Epithelial cell of esophagus (primary cell): ENCODE measurements around the gene FSTL4.

ENCODE experiments used
- DNase-seq: peaks from one replicate; pipeline ENCODE4 v3.0.0; 2010; ENCODE audit warnings: low read depth
- H3K4me3 ChIP-seq: 2 replicates; pipeline ENCODE4 v1.5.1; 2011; ENCODE audit warnings: mild to moderate bottlenecking, low read length, control low read depth
- CTCF ChIP-seq: IDR thresholded peaks from 2 replicates; pipeline ENCODE4 v1.5.1; 2011; ENCODE audit warnings: low read depth, mild to moderate bottlenecking, low read length, control low read depth, inconsistent platforms; ENCODE audit not compliant: insufficient read depth; ENCODE audit errors: missing control alignments

Gene FSTL4

GRCh38 chr5:133469252-133469651 lies 143.1 kb downstream of the FSTL4 start:
- DNase-seq, result no peak
- TF ChIP-seq CTCF, result no peak
- H3K4me3 ChIP-seq, result no peak overlapping the region

- no peak overlapping the region for H3K4me3 ChIP-seq
- DNase-seq, result no peak
- TF ChIP-seq CTCF, result no peak
Observed at GRCh38 chr5:133468596-133468995, 143.7 kb downstream of the FSTL4 start.

- H3K4me3 ChIP-seq, result no peak overlapping the region
- TF ChIP-seq CTCF, result no peak
- DNase-seq, result no peak
Observed at GRCh38 chr5:133467826-133468463, 144.4 kb downstream of the FSTL4 start.

GRCh38 chr5:133467335-133467779 lies 145.0 kb downstream of the FSTL4 start:
- no peak overlapping the region for H3K4me3 ChIP-seq
- DNase-seq, result no peak

GRCh38 chr5:133466556-133467334 lies 145.6 kb downstream of the FSTL4 start:
- no peak overlapping the region for H3K4me3 ChIP-seq
- TF ChIP-seq CTCF, result no peak
- DNase-seq, result no peak

More at GRCh38 chr5:133467335-133467779, 145.0 kb downstream of the FSTL4 start:
- no peak for TF ChIP-seq CTCF

GRCh38 chr5:133464013-133464412 lies 148.3 kb downstream of the FSTL4 start:
- TF ChIP-seq CTCF, result no peak
- DNase-seq, result no peak
- H3K4me3 ChIP-seq, result no peak overlapping the region
